Heart right ventricle (tissue), 16 donors: ENCODE data around the gene SCGB1C2. TPM values are rescaled to one million over a fixed set of nuclear protein-coding genes. Genes with fewer than 3 reads are reported as not detected.
A peak's percentile ranks its signal among the peaks of the same experiment; 100 is the strongest.

ENCODE experiments used
- ATAC-seq, 8 donors: fragments of 200-7000 bp; cut with Tn5 transposase; one replicate each; pipeline ENCODE4 v1.9.1; 2020; ENCODE audit warnings: mild to moderate bottlenecking in 8 of 8, moderate library complexity in 8 of 8, moderate number of reproducible peaks in 1 of 8
- DNase-seq, 2 donors: peaks; one replicate each; pipeline ENCODE4 v3.0.0-alpha.2; 2020
- H3K27ac ChIP-seq, 10 donors: fragments of 200-600 bp; sonication (generic) in 2 of 10; one replicate each; pipeline versions ENCODE4 v1.5.0 to v1.8.0; 2020 to 2022; ENCODE audit warnings: mild to moderate bottlenecking in 3 of 10
- H3K27me3 ChIP-seq, 7 donors: fragments of 200-600 bp; one replicate each; pipeline ENCODE4 v1.8.0; 2021 to 2022; ENCODE audit warnings: mild to moderate bottlenecking in 2 of 7
- H3K36me3 ChIP-seq, 9 donors: fragments of 200-600 bp; sonication (generic) in 1 of 9; one replicate each; pipeline versions ENCODE4 v1.5.0 to v1.8.0; 2020 to 2022; ENCODE audit warnings: mild to moderate bottlenecking in 2 of 9
- H3K4me1 ChIP-seq, 9 donors: fragments of 200-600 bp; sonication (generic) in 1 of 9; one replicate each; pipeline versions ENCODE4 v1.5.0 to v1.8.0; 2020 to 2022; ENCODE audit warnings: mild to moderate bottlenecking in 4 of 9
- H3K4me3 ChIP-seq, 10 donors: fragments of 200-600 bp; sonication (generic) in 2 of 10; one replicate each; pipeline versions ENCODE4 v1.5.0 to v1.8.0; 2020 to 2022; ENCODE audit warnings: mild to moderate bottlenecking in 7 of 10, moderate library complexity in 2 of 10
- H3K9me3 ChIP-seq, 11 donors: fragments of 200-600 bp in 10 of 11; sonication (generic) in 2 of 11; one replicate each; pipeline versions ENCODE4 v1.5.0 to v1.8.0; 2013 to 2022; ENCODE audit warnings: mild to moderate bottlenecking in 2 of 11, control low read depth in 1 of 11, moderate library complexity in 1 of 11
- CTCF ChIP-seq, 9 donors: fragments of 200-600 bp; sonication (generic) in 2 of 9; IDR thresholded peaks; one replicate each; pipeline versions ENCODE4 v1.5.0 to v1.8.0; 2021 to 2022; ENCODE audit warnings: antibody characterized with exemption in 9 of 9, mild to moderate bottlenecking in 5 of 9, moderate library complexity in 1 of 9
- WGBS, 2 donors: extraction: QIAGEN DNeasy Blood & Tissue Kit; methylation state at CpG; one replicate each; pipeline ENCODE4 v1.1.7; 2013; ENCODE audit warnings: inconsistent platforms in 1 of 2; 5-methylcytosine and 5-hydroxymethylcytosine counted together
- intact Hi-C, 10 donors: fragments of 100-400 bp; cut with DNase I; formaldehyde crosslinking; loops; one replicate each; pipeline versions ENCODE4 v1.11.1 to v1.14.2; 2022
- polyA plus RNA-seq, 2 donors: library from polyadenylated mRNA; stranded (reverse); fragments of 200-250 nt; gene quantifications; one replicate each; pipeline ENCODE4 v1.2.3, GENCODE V29; 2013
- total RNA-seq, 10 donors: library from RNA; stranded (reverse); fragmentation: NEBNext Ultra II Directional in 3 of 10; extraction: Animal tissue kit (Norgen Biotek cat#: 25700) in 3 of 10; gene quantifications; one replicate each; pipeline versions ENCODE4 v1.2.1 to v1.2.4, GENCODE V29; 2021 to 2023
- donor health status: Arrhythmogenic right ventricular cardiomyopathy.
- donor health status: ischemic (EF 13 %, LVEDD 7.1; RV severe dilation, severe dysfunction).
- donor health status: healthy with polysubstance abuse.
- donor health status: DM: no; HTN: yes; CAD: no.
- donor health status: DM: no; HTN: no; CAD: no.
- donor health status: ischemic (EF 25% LVEDD 6.9; RV normal size, moderate dysfunction).
- donor health status: ischemic (EF 25% LVEDD 5.7; RV mildly dilated, moderate dysfunction).
- donor health status: healthy.
- donor health status: DM: yes; HTN: yes; CAD: no.
- donor health status: Ischemic cardiomyopathy.
- donor health status: ischemic (EF 35%, LVEDD 5.7; RV mildly dilated, moderate dysfunction).
- donor health status: nonischemic (EF 11% LVEDD 7.7; RV severe dilation, severe dysfunction).
- donor health status: DM: yes; HTN: yes; CAD: no.
- donor health status: PGD.
- donor health status: ischemic (EF 29% LVEDD 5.4; RV normal size, mild dysfunction).
- donor health status: nonischemic (EF 23%, LVEDD 6.1; RV moderate dilation, normal function).

The SCGB1C2 gene
- total and polyA plus RNA-seq, 12 donors, result not detected

- H3K9me3 ChIP-seq, result no peaks in the 10 kb centered on the region
- peaks cover 0 to 12% (median 4%) of the 10 kb centered on the region in 9 donors for H3K4me1 ChIP-seq
- no peak for TF ChIP-seq CTCF (IDR thresholded peaks at IDR 0.05)
- H3K36me3 ChIP-seq, result peaks cover 0 to 54% (median 0%) of the 10 kb centered on the region in 9 donors
- ATAC-seq (no peak), DNase-seq (peak in 1 of 2 donors; percentile 4)
- no peak overlapping the region for H3K4me3 ChIP-seq
- intact Hi-C loops, result loop anchor here in 4 of 10 donors (2.0 to 5.0 kb wide), 3 partner anchors 240 to 260 kb away; no protein-coding TSS in a partner anchor
- H3K27me3 ChIP-seq, result peaks cover 0 to 3% (median 0%) of the 10 kb centered on the region in 7 donors
- no peak overlapping the region for H3K27ac ChIP-seq
- WGBS, 2 donors, result 93 to 95% methylated on average over 27 of the region's 27 CpGs
Measured at GRCh38 chr17:146983-147761, 9.8 kb downstream of the SCGB1C2 start.

DNA sequence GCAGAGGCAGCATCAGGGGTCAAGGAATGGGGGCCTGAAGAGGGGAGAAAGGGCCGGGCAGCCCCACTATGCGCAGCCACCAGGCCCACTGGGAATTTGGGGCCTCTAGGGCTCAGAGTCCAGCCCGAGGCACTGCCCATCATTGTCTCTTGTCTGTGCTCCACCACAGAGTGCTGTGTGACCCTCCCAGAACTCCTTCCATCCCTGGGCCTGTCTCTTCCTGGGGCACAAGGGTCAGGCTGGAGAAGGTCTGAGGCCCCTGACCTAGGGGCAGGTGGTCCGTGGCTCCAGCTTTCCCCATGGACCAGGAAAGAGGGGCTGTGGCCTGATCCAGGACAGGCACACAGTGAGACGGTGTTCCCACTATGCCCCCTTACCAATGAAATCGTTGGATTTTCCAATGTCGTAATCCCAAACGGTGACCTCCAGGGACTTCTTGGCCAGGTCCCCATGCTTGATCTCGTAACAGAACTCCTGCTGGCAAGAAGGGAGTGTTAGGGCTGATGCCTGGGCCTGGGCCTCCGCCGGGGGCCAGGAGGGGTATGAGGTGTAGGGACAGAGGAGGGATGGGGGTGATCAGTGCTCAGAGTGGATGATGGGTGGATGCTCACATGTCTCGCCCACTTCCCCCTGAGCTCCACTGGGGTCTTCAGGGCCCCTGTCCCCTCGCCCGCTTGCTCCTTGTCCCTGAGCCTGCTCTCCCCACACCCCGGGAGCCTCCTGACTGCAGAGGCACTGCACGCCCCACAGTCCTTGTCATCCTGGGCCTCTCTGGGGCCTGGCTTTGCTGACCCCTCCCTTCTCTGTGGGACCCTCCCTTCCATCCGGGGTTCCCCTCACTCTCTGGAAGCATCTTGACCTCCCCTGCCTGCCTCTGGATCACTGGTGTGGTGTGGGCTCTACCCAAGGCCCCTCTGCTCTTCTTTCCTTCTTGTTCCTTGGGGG is 10.7 kb downstream of the SCGB1C2 start:
- ATAC-seq (no peak), DNase-seq (peak in 1 of 2 donors; percentile 2)
- Histone ChIP-seq H3K27me3 (no peaks in the 10 kb centered on the region), H3K4me3 (no peak overlapping the region), H3K36me3 (peaks cover 0 to 63% (median 0%) of the 10 kb centered on the region in 9 donors), H3K27ac (no peak overlapping the region), H3K9me3 (no peaks in the 10 kb centered on the region), H3K4me1 (peaks cover 0 to 12% (median 4%) of the 10 kb centered on the region in 9 donors)
- TF ChIP-seq CTCF (IDR thresholded peaks at IDR 0.05), result no peak
- intact Hi-C loops, result loop anchor here in 4 of 10 donors (2.0 to 5.0 kb wide), 3 partner anchors 239 to 259 kb away; no protein-coding TSS in a partner anchor
- 90 to 91% methylated on average over 17 of the region's 17 CpGs for WGBS, 2 donors

- intact Hi-C loops, result loop anchor here in 3 of 10 donors (5.0 kb wide), 2 partner anchors 239 to 259 kb away; no protein-coding TSS in a partner anchor
- Histone ChIP-seq H3K9me3 (no peaks in the 10 kb centered on the region), H3K27ac (no peak overlapping the region), H3K4me3 (no peak overlapping the region), H3K27me3 (no peaks in the 10 kb centered on the region), H3K4me1 (peaks cover 0 to 7% (median 0%) of the 10 kb centered on the region in 9 donors), H3K36me3 (peaks cover 0 to 70% (median 0%) of the 10 kb centered on the region in 9 donors)
- DNase-seq, result peak in 1 of 2 donors; percentile 3
- WGBS, 2 donors, result 83 to 89% methylated on average over 10 to 11 of the region's 11 CpGs
- ATAC-seq, result no peak
- TF ChIP-seq CTCF (IDR thresholded peaks at IDR 0.05), result no peak
Measured at GRCh38 chr17:148757-149156, 11.4 kb downstream of the SCGB1C2 start.

- WGBS, 2 donors, result 83 to 91% methylated on average over 7 of the region's 7 CpGs
- no peak for ATAC-seq
- TF ChIP-seq CTCF (IDR thresholded peaks at IDR 0.05), result peak in 1 of 9 donors; percentile 3
- H3K27ac ChIP-seq, result no peak overlapping the region
- peaks cover 0 to 73% (median 0%) of the 10 kb centered on the region in 9 donors for H3K36me3 ChIP-seq
- H3K4me3 ChIP-seq, result no peak overlapping the region
- H3K27me3 ChIP-seq, result no peaks in the 10 kb centered on the region
- no peaks in the 10 kb centered on the region for H3K9me3 ChIP-seq
- DNase-seq, result no peak
- H3K4me1 ChIP-seq, result peaks cover 0 to 4% (median 0%) of the 10 kb centered on the region in 9 donors
- intact Hi-C loops, result loop anchor here in 3 of 10 donors (5.0 kb wide), 2 partner anchors 238 to 258 kb away; no protein-coding TSS in a partner anchor
Measured at GRCh38 chr17:149231-149630, 11.9 kb downstream of the SCGB1C2 start.
